Prostate gland (tissue), 2 donors: ENCODE data around the gene TBC1D3. TPM values are rescaled to one million over a fixed set of nuclear protein-coding genes. Genes with fewer than 3 reads are reported as not detected.
"Not testable (repeated sequence)": the region's sequence is repeated elsewhere in the genome, so short reads cannot be mapped to it uniquely, and the experiment has no call there.

Experiments used
- DNase-seq: peaks from one replicate; pipeline ENCODE4 v3.0.0-alpha.2; 2019; ENCODE audit warnings: low spot score
- H3K27ac ChIP-seq, 2 donors: fragments of 200-600 bp; sonication (generic); 2 replicates each; pipeline ENCODE4 v1.5.1; 2017 to 2019
- H3K27me3 ChIP-seq: fragments of 200-600 bp; sonication (generic); replicated peaks from 2 replicates; pipeline ENCODE4 v1.5.1; 2019; ENCODE audit not compliant: insufficient read depth
- H3K36me3 ChIP-seq, 2 donors: fragments of 200-600 bp; sonication (generic); 1 replicate in 1 of 2; 2 replicates in 1 of 2; pipeline versions ENCODE4 v1.5.1 to v1.8.1; 2017 to 2019
- H3K4me1 ChIP-seq: fragments of 200-600 bp; sonication (generic); replicated peaks from 2 replicates; pipeline ENCODE4 v1.5.1; 2019
- H3K4me3 ChIP-seq, 2 donors: fragments of 200-600 bp; sonication (generic); 2 replicates each; pipeline ENCODE4 v1.5.1; 2017 to 2019
- H3K9me3 ChIP-seq: fragments of 200-600 bp; sonication (generic); 2 replicates; pipeline ENCODE4 v1.5.1; 2017
- WGBS: methylation state at CpG from one replicate; pipeline ENCODE4 v1.1.5; 2018; 5-methylcytosine and 5-hydroxymethylcytosine counted together
- intact Hi-C: fragments of 100-400 bp; cut with DNase I; formaldehyde crosslinking; loops from one replicate; pipeline ENCODE4 v1.14.2; 2022
- small RNA-seq, 2 donors: library from RNA; depleted of rRNA; stranded (forward); fragments of <200 nt; gene quantifications; one replicate each; pipeline ENCODE3, GENCODE V24; 2016
- total RNA-seq, 2 donors: library from RNA; depleted of rRNA; stranded (reverse); fragments of >200 nt; gene quantifications; one replicate each; pipeline ENCODE4 v1.1.0, GENCODE V29; 2016

TBC1D3 gene
- total RNA-seq, result not detected

- H3K4me1 ChIP-seq, H3K36me3 ChIP-seq, intact Hi-C loops, DNase-seq, H3K4me3 ChIP-seq, H3K27ac ChIP-seq, H3K27me3 ChIP-seq, H3K9me3 ChIP-seq: not testable (repeated sequence)
- WGBS, result no CpG with 5 or more reads among the region's 10 CpGs
Measured at GRCh38 chr17:38192455-38192854, at the start of gene TBC1D3. Gene TBC1D3, minus strand, starts transcription at chr17:38192555. Its CDS starts 1,526 bp downstream, at chr17:38191029.

- WGBS, result no CpG with 5 or more reads among the region's 1 CpG
- H3K27me3 ChIP-seq, H3K36me3 ChIP-seq, H3K4me1 ChIP-seq, H3K4me3 ChIP-seq, H3K27ac ChIP-seq, DNase-seq, H3K9me3 ChIP-seq, intact Hi-C loops: not testable (repeated sequence)
Measured at GRCh38 chr17:38232790-38233189, 40.4 kb upstream of the TBC1D3 start.

- H3K36me3 ChIP-seq, intact Hi-C loops, H3K9me3 ChIP-seq, H3K4me1 ChIP-seq, H3K27ac ChIP-seq, H3K27me3 ChIP-seq, DNase-seq, H3K4me3 ChIP-seq: not testable (repeated sequence)
- WGBS, result no CpG with 5 or more reads among the region's 2 CpGs
Measured at GRCh38 chr17:38225844-38226495, 33.6 kb upstream of the TBC1D3 start.

GRCh38 chr17:38220867-38221266, 28.5 kb upstream of the TBC1D3 start:
- intact Hi-C loops, H3K4me1 ChIP-seq, H3K27ac ChIP-seq, H3K9me3 ChIP-seq, H3K27me3 ChIP-seq, H3K4me3 ChIP-seq, H3K36me3 ChIP-seq, DNase-seq: not testable (repeated sequence)
- WGBS, result no CpG with 5 or more reads among the region's 1 CpG

GRCh38 chr17:38200271-38200670, 7.9 kb upstream of the TBC1D3 start:
- no CpG with 5 or more reads among the region's 2 CpGs for WGBS
- H3K9me3 ChIP-seq, H3K36me3 ChIP-seq, intact Hi-C loops, H3K27me3 ChIP-seq, H3K4me1 ChIP-seq, H3K27ac ChIP-seq, H3K4me3 ChIP-seq, DNase-seq: not testable (repeated sequence)

- H3K4me1 ChIP-seq, intact Hi-C loops, H3K4me3 ChIP-seq, H3K9me3 ChIP-seq, H3K36me3 ChIP-seq, H3K27me3 ChIP-seq, DNase-seq, H3K27ac ChIP-seq: not testable (repeated sequence)
- WGBS, result no CpG with 5 or more reads among the region's 16 CpGs
Measured at GRCh38 chr17:38134860-38135259, 57.5 kb downstream of the TBC1D3 start.

Small RNA genes lying within 50 kb of the gene (small RNA-seq; reads per million reads assigned to genes)
- gene RF00019 (0 reads per million in 2 donors), gene RNA5SP526 (0 reads per million in 2 donors)

Other genes with a start within 250 kb of the TBC1D3 start
- 10 to 100 TPM; 11.4 to 28.7 TPM for gene TBC1D3L, start 203.5 kb downstream of the TBC1D3 start, total RNA-seq
- not detected for gene TBC1D3D, start 188.6 kb downstream of the TBC1D3 start, total RNA-seq
- gene TBC1D3C, start 123.9 kb downstream of the TBC1D3 start, total RNA-seq, result not detected
- not detected for gene TBC1D3E, start 64.6 kb downstream of the TBC1D3 start, total RNA-seq
- gene MRPL45, start 104.6 kb upstream of the TBC1D3 start, total RNA-seq, result 10 to 100 TPM; 24.7 to 37.3 TPM
- under 1 TPM; 0.14 to 0.40 TPM for gene GPR179, start 151.4 kb upstream of the TBC1D3 start, total RNA-seq
- gene SOCS7, start 159.3 kb upstream of the TBC1D3 start, total RNA-seq, result 10 to 100 TPM; 14.6 to 61.9 TPM
- 100 to 1,000 TPM in 1 of 2 donors, 10 to 100 TPM in 1; 27.3 to 204 TPM for gene ARHGAP23, start 235.9 kb upstream of the TBC1D3 start, total RNA-seq